ENCODE results near the gene HUWE1. TPM values are rescaled to one million over a fixed set of nuclear protein-coding genes. Genes with fewer than 3 reads are reported as not detected.

HUWE1 gene
- total and polyA plus RNA-seq, 9 donors = 52.4 to 97.9 (median 81.3) TPM

- H3K9me3 ChIP-seq (replicated peaks; ENCODE audit: control insufficient read depth, low read depth, low read length) = no peaks in the 10 kb centered on the region
- H3K27ac ChIP-seq (ENCODE audit: low read length) = no peak overlapping the region
- no peak overlapping the region for H3K4me3 ChIP-seq (ENCODE audit: low read length)
- peaks cover 35% of the 10 kb centered on the region for H3K36me3 ChIP-seq (ENCODE audit: control insufficient read depth, insufficient read depth, low read length)
- H3K4me1 ChIP-seq (ENCODE audit: control insufficient read depth, insufficient read depth, low read length) = no peaks in the 10 kb centered on the region
- DNase-seq = no peak
- WGBS (ENCODE audit: insufficient coverage) = no CpG with 5 or more reads among the region's 2 CpGs
- peaks cover 13% of the 10 kb centered on the region for H3K27me3 ChIP-seq (ENCODE audit: control insufficient read depth, insufficient read depth, low read length)
These were observed 64.1 kb downstream of the HUWE1 start for GRCh38 chrX:53622431-53622830.

- WGBS (ENCODE audit: insufficient coverage) = 82% methylated on average over 3 of the region's 4 CpGs
- no peaks in the 10 kb centered on the region for H3K9me3 ChIP-seq (replicated peaks; ENCODE audit: control insufficient read depth, low read depth, low read length)
- H3K4me3 ChIP-seq (ENCODE audit: low read length) = no peak overlapping the region
- DNase-seq = no peak
- H3K27ac ChIP-seq (ENCODE audit: low read length) = no peak overlapping the region
- peaks cover 37% of the 10 kb centered on the region for H3K36me3 ChIP-seq (ENCODE audit: control insufficient read depth, insufficient read depth, low read length)
- H3K27me3 ChIP-seq (ENCODE audit: control insufficient read depth, insufficient read depth, low read length) = peaks cover 13% of the 10 kb centered on the region
- no peaks in the 10 kb centered on the region for H3K4me1 ChIP-seq (ENCODE audit: control insufficient read depth, insufficient read depth, low read length)
These were observed 65.0 kb downstream of the HUWE1 start for GRCh38 chrX:53621418-53621986.

- H3K27me3 ChIP-seq (ENCODE audit: control insufficient read depth, insufficient read depth, low read length) = peaks cover 14% of the 10 kb centered on the region
- H3K36me3 ChIP-seq (ENCODE audit: control insufficient read depth, insufficient read depth, low read length) = peaks cover 40% of the 10 kb centered on the region
- WGBS (ENCODE audit: insufficient coverage) = 69% methylated on average over 2 of the region's 6 CpGs
- no peak overlapping the region for H3K4me3 ChIP-seq (ENCODE audit: low read length)
- H3K4me1 ChIP-seq (ENCODE audit: control insufficient read depth, insufficient read depth, low read length) = no peaks in the 10 kb centered on the region
- DNase-seq = no peak
- H3K27ac ChIP-seq (ENCODE audit: low read length) = no peak overlapping the region
- no peaks in the 10 kb centered on the region for H3K9me3 ChIP-seq (replicated peaks; ENCODE audit: control insufficient read depth, low read depth, low read length)
These were observed 69.6 kb downstream of the HUWE1 start for GRCh38 chrX:53616946-53617345.

GRCh38 chrX:53606456-53606855, 80.1 kb downstream of the HUWE1 start:
- DNase-seq = no peak
- Histone ChIP-seq H3K4me3 (ENCODE audit: low read length) (no peak overlapping the region), H3K9me3 (replicated peaks; ENCODE audit: control insufficient read depth, low read depth, low read length) (no peaks in the 10 kb centered on the region), H3K36me3 (ENCODE audit: control insufficient read depth, insufficient read depth, low read length) (peaks cover 17% of the 10 kb centered on the region), H3K27me3 (ENCODE audit: control insufficient read depth, insufficient read depth, low read length) (peaks cover 7% of the 10 kb centered on the region), H3K27ac (ENCODE audit: low read length) (no peak overlapping the region), H3K4me1 (ENCODE audit: control insufficient read depth, insufficient read depth, low read length) (no peaks in the 10 kb centered on the region)
- no CpG with 5 or more reads among the region's 2 CpGs for WGBS (ENCODE audit: insufficient coverage)

- WGBS (ENCODE audit: insufficient coverage) = no CpG with 5 or more reads among the region's 4 CpGs
- Histone ChIP-seq H3K9me3 (replicated peaks; ENCODE audit: control insufficient read depth, low read depth, low read length) (no peaks in the 10 kb centered on the region), H3K27me3 (ENCODE audit: control insufficient read depth, insufficient read depth, low read length) (peaks cover 7% of the 10 kb centered on the region), H3K4me1 (ENCODE audit: control insufficient read depth, insufficient read depth, low read length) (no peaks in the 10 kb centered on the region), H3K36me3 (ENCODE audit: control insufficient read depth, insufficient read depth, low read length) (peaks cover 17% of the 10 kb centered on the region), H3K4me3 (ENCODE audit: low read length) (no peak overlapping the region), H3K27ac (ENCODE audit: low read length) (no peak overlapping the region)
- DNase-seq = no peak
These were observed 81.5 kb downstream of the HUWE1 start for GRCh38 chrX:53605004-53605403.

GRCh38 chrX:53599781-53600396, 86.6 kb downstream of the HUWE1 start:
- no peaks in the 10 kb centered on the region for H3K4me1 ChIP-seq (ENCODE audit: control insufficient read depth, insufficient read depth, low read length)
- H3K9me3 ChIP-seq (replicated peaks; ENCODE audit: control insufficient read depth, low read depth, low read length) = no peaks in the 10 kb centered on the region
- H3K4me3 ChIP-seq (ENCODE audit: low read length) = no peak overlapping the region
- no peak for DNase-seq
- H3K36me3 ChIP-seq (ENCODE audit: control insufficient read depth, insufficient read depth, low read length) = peaks cover 24% of the 10 kb centered on the region
- peaks cover 9% of the 10 kb centered on the region for H3K27me3 ChIP-seq (ENCODE audit: control insufficient read depth, insufficient read depth, low read length)
- no peak overlapping the region for H3K27ac ChIP-seq (ENCODE audit: low read length)
- WGBS (ENCODE audit: insufficient coverage) = 80% methylated on average over 1 of the region's 2 CpGs

- no CpG with 5 or more reads among the region's 2 CpGs for WGBS (ENCODE audit: insufficient coverage)
- Histone ChIP-seq H3K4me3 (ENCODE audit: low read length) (no peak overlapping the region), H3K4me1 (ENCODE audit: control insufficient read depth, insufficient read depth, low read length) (no peaks in the 10 kb centered on the region), H3K36me3 (ENCODE audit: control insufficient read depth, insufficient read depth, low read length) (peaks cover 29% of the 10 kb centered on the region), H3K27me3 (ENCODE audit: control insufficient read depth, insufficient read depth, low read length) (peaks cover 10% of the 10 kb centered on the region), H3K27ac (ENCODE audit: low read length) (no peak overlapping the region), H3K9me3 (replicated peaks; ENCODE audit: control insufficient read depth, low read depth, low read length) (no peaks in the 10 kb centered on the region)
- DNase-seq = no peak
These were observed 88.3 kb downstream of the HUWE1 start for GRCh38 chrX:53598169-53598568.

- Histone ChIP-seq H3K4me3 (ENCODE audit: low read length) (no peak overlapping the region), H3K27me3 (ENCODE audit: control insufficient read depth, insufficient read depth, low read length) (peaks cover 12% of the 10 kb centered on the region), H3K4me1 (ENCODE audit: control insufficient read depth, insufficient read depth, low read length) (no peaks in the 10 kb centered on the region), H3K27ac (ENCODE audit: low read length) (no peak overlapping the region), H3K9me3 (replicated peaks; ENCODE audit: control insufficient read depth, low read depth, low read length) (no peaks in the 10 kb centered on the region), H3K36me3 (ENCODE audit: control insufficient read depth, insufficient read depth, low read length) (peaks cover 36% of the 10 kb centered on the region)
- DNase-seq = no peak
- WGBS (ENCODE audit: insufficient coverage) = 85% methylated on average over 3 of the region's 7 CpGs
These were observed 91.2 kb downstream of the HUWE1 start for GRCh38 chrX:53595266-53595810.

GRCh38 chrX:53594354-53594753, 92.2 kb downstream of the HUWE1 start:
- H3K27ac ChIP-seq (ENCODE audit: low read length) = no peak overlapping the region
- no peaks in the 10 kb centered on the region for H3K9me3 ChIP-seq (replicated peaks; ENCODE audit: control insufficient read depth, low read depth, low read length)
- DNase-seq = peak; percentile 11
- H3K36me3 ChIP-seq (ENCODE audit: control insufficient read depth, insufficient read depth, low read length) = peaks cover 38% of the 10 kb centered on the region
- WGBS (ENCODE audit: insufficient coverage) = no CpG with 5 or more reads among the region's 1 CpG
- H3K27me3 ChIP-seq (ENCODE audit: control insufficient read depth, insufficient read depth, low read length) = peaks cover 12% of the 10 kb centered on the region
- H3K4me1 ChIP-seq (ENCODE audit: control insufficient read depth, insufficient read depth, low read length) = no peaks in the 10 kb centered on the region
- no peak overlapping the region for H3K4me3 ChIP-seq (ENCODE audit: low read length)

GRCh38 chrX:53587795-53588420, 98.6 kb downstream of the HUWE1 start:
- Histone ChIP-seq H3K9me3 (replicated peaks; ENCODE audit: control insufficient read depth, low read depth, low read length) (no peaks in the 10 kb centered on the region), H3K4me1 (ENCODE audit: control insufficient read depth, insufficient read depth, low read length) (no peaks in the 10 kb centered on the region), H3K36me3 (ENCODE audit: control insufficient read depth, insufficient read depth, low read length) (peaks cover 47% of the 10 kb centered on the region), H3K4me3 (ENCODE audit: low read length) (no peak overlapping the region), H3K27ac (ENCODE audit: low read length) (no peak overlapping the region), H3K27me3 (ENCODE audit: control insufficient read depth, insufficient read depth, low read length) (peaks cover 20% of the 10 kb centered on the region)
- DNase-seq = no peak
- no CpG with 5 or more reads among the region's 5 CpGs for WGBS (ENCODE audit: insufficient coverage)

Measured in muscle of leg (tissue), 11 donors.